OCI-LY3 (cell line): ENCODE results near the gene TBC1D5.

Experiments used
- CTCF ChIP-seq: fragments of 200-600, 300-600 bp; sonication (generic); IDR thresholded peaks from 2 replicates; pipeline ENCODE4 v1.5.1; 2014; ENCODE audit warnings: antibody characterized with exemption, low read length, low read depth
- EZH2phosphoT487 ChIP-seq: fragments of 200-600 bp; shearing (Covaris generic); IDR thresholded peaks from 2 replicates; pipeline ENCODE4 v1.6.1; 2018; ENCODE audit warnings: antibody characterized with exemption, mixed run types, low read depth

- no peak for TF ChIP-seq CTCF
- TF ChIP-seq EZH2phosphoT487, result no peak
Observed at GRCh38 chr3:17213102-17213501, 529.3 kb downstream of the TBC1D5 start.
